HFFc6 (cell line): ENCODE data around the gene RNF25. TPM values are rescaled to one million over a fixed set of nuclear protein-coding genes. Genes with fewer than 3 reads are reported as not detected.

Experiments used
- DNase-seq: peaks from one replicate; pipeline ENCODE4 v3.0.0-alpha.2; 2018
- H3K27ac Mint-ChIP-seq: 2 replicates; pipeline ENCODE4 v1.8.0; 2020; ENCODE audit warnings: mild to moderate bottlenecking, mixed read lengths
- H3K27me3 Mint-ChIP-seq: 2 replicates; pipeline ENCODE4 v1.8.0; 2021; ENCODE audit warnings: mild to moderate bottlenecking, moderate library complexity, mixed read lengths; ENCODE audit not compliant: insufficient read depth
- H3K36me3 Mint-ChIP-seq: 2 replicates; pipeline ENCODE4 v1.8.0; 2021; ENCODE audit warnings: low read depth, mixed read lengths
- H3K4me1 Mint-ChIP-seq: 2 replicates; pipeline ENCODE4 v1.8.0; 2020; ENCODE audit warnings: low read depth, mixed read lengths
- H3K4me3 Mint-ChIP-seq: 2 replicates; pipeline ENCODE4 v1.8.0; 2020; ENCODE audit warnings: mild to moderate bottlenecking, moderate library complexity, mixed read lengths
- H3K9me3 Mint-ChIP-seq: 2 replicates; pipeline ENCODE4 v1.8.0; 2020; ENCODE audit warnings: mild to moderate bottlenecking, mixed read lengths
- long read RNA-seq: library from polyadenylated mRNA; unstranded; transcript quantifications from one replicate; pipeline ENCODE4 v2.0.0, GENCODE V29; 2019
- total RNA-seq, 6 experiments: library from RNA; stranded (reverse); fragmentation: NEBNext Ultra II Directional; extraction: Animal tissue kit (Norgen Biotek cat#: 25700); gene quantifications; 2 replicates in 1 of 6; 3 replicates in 5 of 6; pipeline ENCODE4 v1.2.3, GENCODE V29; 2021
- TF ChIP-seq, protein P1 (sequence below): fragments of 200-600 bp; sonication (generic); IDR thresholded peaks from 2 replicates; pipeline ENCODE4 v1.5.0; 2021; ENCODE audit warnings: antibody characterized with exemption, mild to moderate bottlenecking

Gene RNF25, protein sequence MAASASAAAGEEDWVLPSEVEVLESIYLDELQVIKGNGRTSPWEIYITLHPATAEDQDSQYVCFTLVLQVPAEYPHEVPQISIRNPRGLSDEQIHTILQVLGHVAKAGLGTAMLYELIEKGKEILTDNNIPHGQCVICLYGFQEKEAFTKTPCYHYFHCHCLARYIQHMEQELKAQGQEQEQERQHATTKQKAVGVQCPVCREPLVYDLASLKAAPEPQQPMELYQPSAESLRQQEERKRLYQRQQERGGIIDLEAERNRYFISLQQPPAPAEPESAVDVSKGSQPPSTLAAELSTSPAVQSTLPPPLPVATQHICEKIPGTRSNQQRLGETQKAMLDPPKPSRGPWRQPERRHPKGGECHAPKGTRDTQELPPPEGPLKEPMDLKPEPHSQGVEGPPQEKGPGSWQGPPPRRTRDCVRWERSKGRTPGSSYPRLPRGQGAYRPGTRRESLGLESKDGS
- total RNA-seq = 10 to 100 TPM; 32.7 to 47.9 (median 39.2) TPM
- long read RNA-seq, transcript RNF25-201 (10 exons, 1,914 nt) = major isoform, 45 of 54 reads
- long read RNA-seq, partial matches to known transcripts = 3 of 54 reads
- long read RNA-seq, other reads (novel, unspliced or antisense) = 4 of 54 reads

DNA sequence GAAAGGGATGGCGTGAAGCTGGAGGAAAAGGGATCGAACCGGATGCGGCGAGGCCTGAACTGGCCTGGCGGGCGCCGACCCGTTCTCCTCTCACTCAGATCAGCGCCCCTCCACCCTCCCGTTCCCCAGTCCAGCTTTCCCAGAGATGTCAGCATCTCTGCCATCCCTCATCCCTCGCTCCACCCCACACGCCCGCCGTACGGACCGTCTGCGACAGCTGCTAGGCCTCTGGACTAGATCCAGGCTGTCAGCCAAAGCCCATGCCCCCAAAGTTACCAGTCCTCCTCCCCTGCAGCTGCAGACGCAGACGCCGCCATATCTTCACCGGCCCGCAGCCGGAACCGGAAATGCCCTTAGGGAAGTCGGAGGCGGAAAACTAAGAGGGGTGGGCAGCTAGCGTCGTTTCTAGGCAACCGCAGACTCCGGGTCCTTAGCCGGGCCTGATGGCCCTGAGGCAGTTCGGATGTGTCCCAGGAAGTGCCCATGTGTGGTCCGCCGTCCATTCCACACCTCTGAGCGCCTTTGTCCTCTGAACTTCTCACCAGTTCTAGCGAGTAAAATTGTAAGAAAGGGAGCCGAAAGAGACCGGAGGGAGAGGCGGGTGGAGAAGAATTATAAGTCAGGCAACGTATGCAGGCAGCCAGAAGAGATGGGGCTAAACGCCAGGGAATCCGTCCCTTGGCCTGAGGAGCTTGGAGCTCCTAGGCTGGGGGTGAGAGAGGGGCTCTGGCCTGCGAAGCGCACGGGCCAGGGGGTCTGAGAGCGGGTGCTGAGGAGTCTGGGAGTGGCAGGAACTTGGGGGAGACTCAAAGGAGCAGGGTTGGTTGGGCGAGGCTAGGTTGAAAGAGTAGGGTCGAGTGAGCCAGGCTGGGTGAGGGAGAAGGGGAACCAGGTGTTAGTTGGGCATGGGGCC, at the start of gene RNF25, which contains the start of gene STK36:
Gene RNF25 (minus strand): TSS at position 349 of the 913 bp plus-strand sequence. CDS start 32 bp downstream, at position 317.
Gene STK36 (plus strand): TSS at position 433 of the 913 bp plus-strand sequence. CDS start 744 bp downstream, outside the sequence.
- no peaks in the 10 kb centered on the region; the same call in none of the 2 replicates for H3K27me3 Mint-ChIP-seq
- TF ChIP-seq, protein P1, sequence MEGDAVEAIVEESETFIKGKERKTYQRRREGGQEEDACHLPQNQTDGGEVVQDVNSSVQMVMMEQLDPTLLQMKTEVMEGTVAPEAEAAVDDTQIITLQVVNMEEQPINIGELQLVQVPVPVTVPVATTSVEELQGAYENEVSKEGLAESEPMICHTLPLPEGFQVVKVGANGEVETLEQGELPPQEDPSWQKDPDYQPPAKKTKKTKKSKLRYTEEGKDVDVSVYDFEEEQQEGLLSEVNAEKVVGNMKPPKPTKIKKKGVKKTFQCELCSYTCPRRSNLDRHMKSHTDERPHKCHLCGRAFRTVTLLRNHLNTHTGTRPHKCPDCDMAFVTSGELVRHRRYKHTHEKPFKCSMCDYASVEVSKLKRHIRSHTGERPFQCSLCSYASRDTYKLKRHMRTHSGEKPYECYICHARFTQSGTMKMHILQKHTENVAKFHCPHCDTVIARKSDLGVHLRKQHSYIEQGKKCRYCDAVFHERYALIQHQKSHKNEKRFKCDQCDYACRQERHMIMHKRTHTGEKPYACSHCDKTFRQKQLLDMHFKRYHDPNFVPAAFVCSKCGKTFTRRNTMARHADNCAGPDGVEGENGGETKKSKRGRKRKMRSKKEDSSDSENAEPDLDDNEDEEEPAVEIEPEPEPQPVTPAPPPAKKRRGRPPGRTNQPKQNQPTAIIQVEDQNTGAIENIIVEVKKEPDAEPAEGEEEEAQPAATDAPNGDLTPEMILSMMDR = no peak
- H3K27ac Mint-ChIP-seq = peak within 1 kb of the TSS; percentile 97
- H3K4me1 Mint-ChIP-seq = peaks cover 25% of the 10 kb centered on the region
- H3K9me3 Mint-ChIP-seq = no peaks in the 10 kb centered on the region
- peak; percentile 89 for DNase-seq
- H3K36me3 Mint-ChIP-seq = peaks cover 6% of the 10 kb centered on the region; the same call in 1 of the 2 replicates
- peak within 1 kb of the TSS; percentile 99 for H3K4me3 Mint-ChIP-seq

- TF ChIP-seq, protein P1 = no peak
- Mint-ChIP-seq H3K4me1 (peaks cover 22% of the 10 kb centered on the region), H3K36me3 (peaks cover 15% of the 10 kb centered on the region), H3K9me3 (peaks cover 8% of the 10 kb centered on the region), H3K27me3 (no peaks in the 10 kb centered on the region), H3K27ac (no peak overlapping the region), H3K4me3 (no peak overlapping the region)
- DNase-seq = no peak
Measured at GRCh38 chr2:218721488-218721887, 49.7 kb upstream of the RNF25 start.

DNA sequence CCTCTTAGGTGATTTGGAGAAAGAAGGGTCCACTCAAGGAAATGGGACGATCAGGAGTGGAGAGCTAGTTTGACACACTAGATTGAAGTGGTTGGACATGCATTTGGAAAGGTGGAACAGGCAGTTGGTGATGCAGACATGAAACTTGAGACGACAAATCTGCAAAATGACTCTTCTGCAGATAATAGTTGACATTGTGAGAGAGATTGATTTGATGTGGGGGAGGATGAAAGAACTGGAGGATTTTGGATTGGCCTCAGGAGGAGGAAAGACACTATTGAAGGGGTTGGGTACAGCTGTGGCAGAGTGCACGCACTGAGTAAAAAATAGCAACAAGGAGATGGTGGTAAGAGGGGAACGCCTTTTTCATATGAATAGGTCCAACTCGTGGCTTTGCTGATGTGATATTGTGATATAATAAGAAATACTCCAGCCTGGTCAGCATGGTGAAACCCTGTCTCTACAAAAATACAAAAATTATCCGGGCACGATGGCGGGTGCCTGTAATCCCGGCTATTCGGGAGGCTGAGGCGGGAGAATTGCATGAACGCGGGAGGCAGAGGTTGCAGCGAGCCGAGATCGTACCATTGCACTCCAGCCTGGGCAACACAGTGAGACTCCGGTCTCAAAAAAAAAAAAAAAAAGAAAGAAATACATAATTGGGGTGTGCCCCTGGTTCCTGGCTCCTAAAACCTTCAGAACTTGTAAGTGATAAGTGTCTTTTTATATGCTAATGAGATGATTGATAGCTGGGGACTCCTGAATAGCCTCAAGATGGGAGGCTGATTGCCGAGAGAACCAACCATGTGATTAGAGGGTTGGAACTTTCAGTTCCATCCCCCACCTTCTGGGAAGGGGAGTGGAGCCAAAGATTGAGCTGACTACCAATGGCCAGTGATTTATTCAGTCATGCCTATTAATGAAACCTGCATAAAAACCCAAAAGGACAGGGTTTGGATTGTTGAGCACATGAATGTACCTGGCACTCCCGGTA, 48.5 kb upstream of the RNF25 start:
- TF ChIP-seq, protein P1 = no peak
- DNase-seq = no peak
- H3K9me3 Mint-ChIP-seq = no peaks in the 10 kb centered on the region
- H3K36me3 Mint-ChIP-seq = peaks cover 10% of the 10 kb centered on the region; the same call in 1 of the 2 replicates
- H3K4me3 Mint-ChIP-seq = no peak overlapping the region
- H3K4me1 Mint-ChIP-seq = peaks cover 22% of the 10 kb centered on the region
- no peak overlapping the region for H3K27ac Mint-ChIP-seq
- no peaks in the 10 kb centered on the region for H3K27me3 Mint-ChIP-seq

DNA sequence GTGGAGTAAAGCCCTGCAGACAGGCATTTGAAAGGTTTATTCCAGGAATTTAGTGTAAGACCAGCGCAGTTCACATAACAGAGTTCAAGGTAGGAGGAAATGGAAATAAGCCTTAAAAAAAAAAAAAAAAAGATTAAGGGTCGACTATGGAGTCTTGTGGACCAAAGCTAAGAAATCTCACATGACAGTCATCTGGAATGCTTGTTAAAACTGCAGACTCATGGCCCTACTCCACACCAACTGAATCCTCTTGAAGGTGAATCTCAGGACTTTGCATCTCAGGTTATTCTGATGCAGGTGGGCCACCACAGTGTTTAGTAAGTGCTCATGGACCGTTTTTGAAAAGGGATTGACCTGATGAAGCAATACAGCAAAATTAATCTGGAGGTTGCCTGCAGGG, 47.7 kb upstream of the RNF25 start:
- H3K27me3 Mint-ChIP-seq = no peaks in the 10 kb centered on the region
- H3K36me3 Mint-ChIP-seq = peaks cover 10% of the 10 kb centered on the region; the same call in 1 of the 2 replicates
- H3K9me3 Mint-ChIP-seq = no peaks in the 10 kb centered on the region
- no peak for DNase-seq
- H3K4me1 Mint-ChIP-seq = peaks cover 22% of the 10 kb centered on the region
- no peak overlapping the region for H3K27ac Mint-ChIP-seq
- H3K4me3 Mint-ChIP-seq = no peak overlapping the region
- TF ChIP-seq, protein P1 = no peak
